Measurements from ENCODE around the gene FXR2.

FXR2 gene

GRCh38 chr17:7587420-7588151, 27.1 kb downstream of the FXR2 start:
- DNase-seq = peak; percentile 78

- DNase-seq = peak; percentile 71
Observed at GRCh38 chr17:7586673-7587419, 27.9 kb downstream of the FXR2 start.

GRCh38 chr17:7583253-7584109, 31.2 kb downstream of the FXR2 start, which contains the start of gene MPDU1:
TSS of gene MPDU1 (plus strand) at chr17:7583852. CDS start at chr17:7583863, 11 bp downstream.
- DNase-seq = peak; percentile 99

- DNase-seq = no peak
Observed at GRCh38 chr17:7582396-7583252, 32.1 kb downstream of the FXR2 start.

- peak; percentile 61 for DNase-seq
Observed at GRCh38 chr17:7580604-7581575, 33.8 kb downstream of the FXR2 start.

GRCh38 chr17:7579834-7580603, 34.7 kb downstream of the FXR2 start:
- DNase-seq = peak; percentile 60

- DNase-seq = peak; percentile 92
Observed at GRCh38 chr17:7579001-7579833, 35.5 kb downstream of the FXR2 start, which contains the start of gene CD68. TSS of gene CD68 (plus strand) at chr17:7579638. CDS start at chr17:7579678, 40 bp downstream.

GRCh38 chr17:7577327-7578199, 37.1 kb downstream of the FXR2 start:
- DNase-seq = no peak

GRCh38 chr17:7576432-7576937, 38.2 kb downstream of the FXR2 start:
- DNase-seq = no peak

GRCh38 chr17:7575959-7576358, 38.7 kb downstream of the FXR2 start:
- DNase-seq = no peak

- DNase-seq = no peak
Observed at GRCh38 chr17:7575481-7575883, 39.2 kb downstream of the FXR2 start.

- DNase-seq = no peak
Observed at GRCh38 chr17:7574176-7574953, 40.3 kb downstream of the FXR2 start.

- peak; percentile 96 for DNase-seq
Observed at GRCh38 chr17:7573324-7574080, 41.2 kb downstream of the FXR2 start.

- DNase-seq = peak; percentile 100
Observed at GRCh38 chr17:7572588-7573323, 41.9 kb downstream of the FXR2 start.

- DNase-seq = no peak
Observed at GRCh38 chr17:7572338-7572587, 42.4 kb downstream of the FXR2 start.

- DNase-seq = no peak
Observed at GRCh38 chr17:7570351-7570750, 44.3 kb downstream of the FXR2 start.
